Fibroblast of the conjunctiva (primary cell): Measurements from ENCODE around the gene KPNA6.
"Not testable (repeated sequence)": the region's sequence is repeated elsewhere in the genome, so short reads cannot be mapped to it uniquely, and the experiment has no call there.

Experiments
- DNase-seq: peaks from one replicate; pipeline ENCODE4 v3.0.0-alpha.2; 2010; ENCODE audit warnings: low read depth

The KPNA6 gene

GRCh38 chr1:32100807-32101708 is 6.8 kb upstream of the KPNA6 start:
- DNase-seq, result no peak

GRCh38 chr1:32104127-32104526 is 3.7 kb upstream of the KPNA6 start:
- DNase-seq, result no peak

- no peak for DNase-seq
These were observed 2.5 kb upstream of the KPNA6 start for GRCh38 chr1:32105338-32105737.

- no peak for DNase-seq
These were observed 1.1 kb upstream of the KPNA6 start for GRCh38 chr1:32106663-32107275.

GRCh38 chr1:32111040-32111623 is 3.3 kb downstream of the KPNA6 start:
- no peak for DNase-seq

- DNase-seq, result no peak
These were observed 3.9 kb downstream of the KPNA6 start for GRCh38 chr1:32111789-32112188.

- DNase-seq, result no peak
These were observed 5.0 kb downstream of the KPNA6 start for GRCh38 chr1:32112806-32113375.

GRCh38 chr1:32113436-32113835 is 5.6 kb downstream of the KPNA6 start:
- not testable (repeated sequence) for DNase-seq

GRCh38 chr1:32114420-32114819 is 6.6 kb downstream of the KPNA6 start:
- DNase-seq, result no peak

GRCh38 chr1:32115496-32115895 is 7.6 kb downstream of the KPNA6 start:
- no peak for DNase-seq

GRCh38 chr1:32116531-32116930 is 8.7 kb downstream of the KPNA6 start:
- no peak for DNase-seq

GRCh38 chr1:32122151-32122550 is 14.3 kb downstream of the KPNA6 start:
- DNase-seq, result no peak

- DNase-seq, result not testable (repeated sequence)
These were observed 15.5 kb downstream of the KPNA6 start for GRCh38 chr1:32123361-32123760.

GRCh38 chr1:32125313-32125712 is 17.5 kb downstream of the KPNA6 start:
- no peak for DNase-seq

- DNase-seq, result no peak
These were observed 18.9 kb downstream of the KPNA6 start for GRCh38 chr1:32126770-32127169.

GRCh38 chr1:32127409-32128198 is 19.7 kb downstream of the KPNA6 start:
- DNase-seq, result no peak

GRCh38 chr1:32128479-32128878 is 20.6 kb downstream of the KPNA6 start:
- DNase-seq, result no peak

GRCh38 chr1:32128964-32129363 is 21.1 kb downstream of the KPNA6 start:
- no peak for DNase-seq

GRCh38 chr1:32133950-32134280 is 26.1 kb downstream of the KPNA6 start:
- DNase-seq, result not testable (repeated sequence)

- DNase-seq, result no peak
These were observed 29.3 kb downstream of the KPNA6 start for GRCh38 chr1:32137111-32137510.

GRCh38 chr1:32138965-32139364 is 31.1 kb downstream of the KPNA6 start:
- no peak for DNase-seq
